Measurements from ENCODE around the gene GRIK3.

Gene GRIK3

GRCh38 chr1:36790191-36790590 lies 244.1 kb downstream of the GRIK3 start:
- DNase-seq (ENCODE audit: low read depth in 2 of 2) = no peak

DNA sequence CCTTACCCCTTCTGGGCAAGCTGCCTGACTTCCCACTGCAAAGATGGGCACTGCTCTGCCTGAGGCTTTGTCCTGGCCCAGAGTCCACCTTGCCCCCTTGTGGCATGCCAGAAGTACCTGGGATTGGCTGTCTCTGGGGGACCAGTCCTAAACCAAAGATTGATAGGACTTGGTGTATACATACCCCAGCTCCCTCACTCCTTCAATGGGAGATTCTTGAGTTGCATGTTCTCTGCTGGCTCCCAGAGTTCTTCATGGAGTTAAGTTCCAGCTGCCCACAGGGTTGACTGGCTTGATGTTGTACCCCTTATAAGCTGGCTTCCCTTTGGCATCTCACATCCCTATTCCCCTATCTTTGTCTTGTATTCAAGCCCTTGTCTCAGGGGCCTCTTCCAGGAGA lies 244.8 kb downstream of the GRIK3 start:
- DNase-seq (ENCODE audit: low read depth in 2 of 2) = no peak

DNA sequence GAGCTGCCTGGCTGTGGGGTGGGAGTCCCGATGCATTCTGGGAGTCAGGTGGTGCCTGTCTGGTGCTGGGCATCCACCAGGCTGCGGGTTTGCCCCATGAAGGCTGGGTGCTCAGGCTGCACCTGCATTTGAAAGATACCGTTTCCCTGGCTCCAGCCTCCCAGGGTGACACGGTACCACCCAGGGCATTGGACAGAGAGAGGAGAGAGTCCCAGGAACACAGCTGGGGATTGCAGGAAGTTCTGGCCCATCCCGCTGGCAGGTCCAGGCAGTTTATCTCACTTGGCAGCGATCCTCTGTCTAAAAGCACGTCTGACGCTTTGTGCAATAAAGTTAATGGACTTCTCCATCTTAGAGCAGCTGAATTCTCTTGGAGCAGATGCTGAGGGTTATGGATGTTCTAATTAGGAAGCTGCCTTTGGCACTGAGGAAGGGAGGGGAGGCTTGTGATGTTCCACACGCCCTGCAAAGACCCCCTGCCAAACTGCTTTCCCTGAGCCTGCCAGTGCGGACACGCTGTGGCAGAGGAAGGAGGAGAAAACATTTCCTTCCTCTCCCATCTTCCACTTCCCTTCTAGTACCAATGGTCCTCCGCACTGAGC lies 246.9 kb downstream of the GRIK3 start:
- DNase-seq (ENCODE audit: low read depth in 2 of 2) = no peak

GRCh38 chr1:36786425-36786824 lies 247.9 kb downstream of the GRIK3 start:
- no peak for DNase-seq (ENCODE audit: low read depth in 2 of 2)

DNA sequence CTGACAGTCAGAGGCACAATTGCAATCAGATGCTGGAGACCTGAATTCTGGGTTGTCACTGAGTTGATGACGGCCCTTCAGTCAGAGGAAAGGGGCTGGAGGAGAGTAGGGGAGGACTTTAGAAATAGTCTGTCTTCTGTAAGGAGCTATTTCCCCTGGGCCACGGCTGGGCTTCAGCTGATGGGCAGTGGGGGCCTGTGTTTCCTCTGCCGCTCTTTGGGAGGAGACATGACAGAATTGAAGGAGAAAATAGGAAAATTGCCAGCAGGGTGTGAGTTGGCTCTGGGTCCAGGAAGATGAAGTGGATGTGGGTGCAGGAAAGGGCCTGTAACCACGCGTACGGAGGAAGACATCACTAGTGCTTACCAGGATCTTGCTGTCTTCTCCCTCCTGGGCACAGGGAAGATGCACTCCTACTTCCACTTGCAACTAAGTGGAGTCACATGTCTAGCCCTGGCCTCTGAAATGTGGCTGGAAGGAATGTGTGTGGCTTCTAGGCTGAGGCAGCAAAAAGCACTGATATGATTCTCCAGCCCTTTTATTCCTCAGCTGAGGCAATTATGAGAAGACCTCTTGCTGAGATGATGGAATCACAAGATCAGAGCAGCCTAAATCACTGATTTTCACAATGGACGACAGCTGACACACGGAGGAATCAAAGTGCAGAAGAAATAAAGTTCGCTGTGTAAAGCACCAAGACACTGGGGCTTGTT lies 250.0 kb downstream of the GRIK3 start:
- no peak for DNase-seq (ENCODE audit: low read depth in 2 of 2)

- no peak for DNase-seq (ENCODE audit: low read depth in 2 of 2)
These were observed 250.8 kb downstream of the GRIK3 start for GRCh38 chr1:36783475-36783874.

DNA sequence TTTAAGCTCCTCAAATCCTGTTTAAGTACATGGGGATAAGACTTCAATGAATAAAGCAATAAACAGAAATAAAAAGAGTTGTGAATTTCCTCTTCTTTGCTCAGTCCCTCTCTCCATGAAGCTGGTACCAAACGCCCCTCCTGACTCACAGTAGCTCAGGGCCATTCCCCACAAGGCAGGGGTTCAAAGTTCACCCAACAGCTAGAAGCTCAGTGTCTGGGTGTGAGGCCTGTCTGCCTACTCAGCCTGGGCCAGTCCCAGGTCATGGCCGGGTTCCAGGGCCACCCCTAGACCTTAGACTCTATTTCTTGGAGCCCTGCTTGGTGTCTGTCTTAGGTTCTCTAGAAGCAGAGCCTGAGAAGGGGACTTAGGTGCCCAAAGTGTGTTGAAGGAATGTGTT lies 251.5 kb downstream of the GRIK3 start:
- DNase-seq (ENCODE audit: low read depth in 2 of 2) = no peak

DNA sequence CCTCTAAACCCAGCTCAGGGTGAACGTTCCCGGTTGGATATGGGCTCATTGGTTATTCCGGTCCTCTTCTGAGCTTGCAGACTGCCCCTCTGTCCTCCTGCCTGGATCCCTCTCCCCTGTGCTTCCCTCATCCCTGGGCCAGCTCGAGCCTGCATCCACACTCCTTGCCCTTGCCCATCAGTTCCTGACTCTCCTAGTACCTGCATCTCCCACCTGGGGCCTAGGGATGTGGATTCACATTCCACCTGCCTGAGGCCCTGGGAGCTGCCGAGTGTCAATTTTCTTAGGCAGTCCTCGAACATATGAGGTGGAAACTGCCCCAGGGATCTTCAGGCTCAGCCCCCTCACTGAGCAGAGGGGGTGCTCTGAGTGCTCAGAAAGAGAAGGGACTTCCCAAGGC lies 252.2 kb downstream of the GRIK3 start:
- DNase-seq (ENCODE audit: low read depth in 2 of 2) = no peak

DNA sequence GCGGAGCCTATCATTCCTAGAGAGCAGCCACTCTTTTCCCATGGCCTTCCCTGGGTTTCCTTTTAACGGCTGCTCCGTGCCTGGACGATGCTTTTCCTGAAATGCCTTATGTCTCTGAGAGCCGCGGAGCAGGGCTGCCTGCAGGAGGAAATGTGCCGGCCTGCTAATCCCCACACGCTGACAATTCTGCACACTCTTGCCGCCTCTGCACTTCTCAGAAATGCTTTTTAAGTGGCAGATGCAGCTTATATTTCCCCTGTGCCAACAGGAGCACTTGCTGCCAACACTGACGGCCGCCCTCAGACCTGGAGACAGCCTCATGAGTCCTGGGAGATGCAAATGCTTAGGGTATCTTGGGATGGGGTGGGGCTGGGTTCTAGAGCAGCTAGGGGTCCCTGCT lies 253.2 kb downstream of the GRIK3 start:
- no peak for DNase-seq (ENCODE audit: low read depth in 2 of 2)

GRCh38 chr1:36778740-36779139 lies 255.6 kb downstream of the GRIK3 start:
- DNase-seq (ENCODE audit: low read depth in 2 of 2) = no peak

DNA sequence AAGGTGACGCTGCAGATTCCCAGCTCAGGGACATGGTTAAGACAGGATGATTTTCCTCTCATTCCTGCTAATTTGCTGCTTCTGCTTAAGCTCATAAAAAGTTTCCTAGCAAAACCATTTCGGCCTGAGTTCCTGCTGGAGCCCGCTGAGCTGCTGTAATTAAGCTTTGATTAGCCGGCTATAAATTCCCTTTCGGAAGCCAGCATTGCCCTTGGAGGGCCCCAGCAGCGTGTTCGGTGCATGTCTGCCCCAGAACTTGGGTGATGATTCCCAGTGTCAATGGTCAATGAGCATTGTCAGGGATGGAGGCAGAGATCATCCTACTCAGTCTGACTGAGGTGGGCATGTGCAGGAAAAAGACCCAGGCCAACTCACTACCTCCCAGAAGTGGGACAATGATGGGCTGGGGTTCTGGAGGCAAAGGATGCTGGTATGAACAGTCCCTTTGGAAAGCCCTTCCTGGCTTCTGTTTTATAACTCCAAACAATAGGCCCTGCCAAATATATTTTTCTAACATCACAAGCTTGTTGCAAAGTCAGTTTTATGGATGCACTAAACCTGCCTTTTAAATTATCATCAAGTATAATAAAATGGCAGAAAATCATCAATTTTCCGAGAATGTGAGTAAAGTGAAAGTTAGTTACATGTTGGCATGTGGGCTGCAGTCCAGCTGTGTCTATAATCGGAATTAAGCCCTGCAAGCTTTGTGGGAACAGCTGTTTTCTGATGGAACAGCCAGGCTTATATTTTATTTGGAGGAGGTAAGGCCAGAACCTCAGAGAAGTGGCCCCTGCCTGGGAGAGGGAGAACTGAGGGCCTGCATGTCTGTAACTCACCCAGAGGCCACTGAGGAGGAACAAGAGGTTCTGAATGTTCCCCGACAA lies 257.1 kb downstream of the GRIK3 start:
- no peak for DNase-seq (ENCODE audit: low read depth in 2 of 2)

GRCh38 chr1:36776256-36776655 lies 258.1 kb downstream of the GRIK3 start:
- DNase-seq (ENCODE audit: low read depth in 2 of 2) = no peak

DNA sequence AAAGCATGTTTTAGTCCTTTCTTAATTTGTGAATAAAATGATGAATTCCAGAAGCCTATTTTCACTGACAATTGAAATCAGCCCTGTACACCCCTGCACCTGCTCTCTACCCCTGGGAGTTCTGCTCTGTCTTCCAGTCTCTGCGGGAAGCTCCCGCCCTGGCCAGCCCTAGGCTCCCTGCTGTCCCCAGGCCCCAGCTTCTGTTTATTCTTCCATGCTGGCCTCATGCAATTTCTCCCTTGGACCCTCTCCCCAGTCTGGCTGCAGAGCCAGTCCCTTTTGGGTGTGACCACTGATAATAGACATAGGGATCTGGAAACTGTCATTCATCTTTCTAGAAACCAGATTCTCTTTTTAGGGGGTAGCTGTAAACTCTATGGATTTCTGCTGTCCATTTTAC lies 258.6 kb downstream of the GRIK3 start:
- no peak for DNase-seq (ENCODE audit: low read depth in 2 of 2)

DNA sequence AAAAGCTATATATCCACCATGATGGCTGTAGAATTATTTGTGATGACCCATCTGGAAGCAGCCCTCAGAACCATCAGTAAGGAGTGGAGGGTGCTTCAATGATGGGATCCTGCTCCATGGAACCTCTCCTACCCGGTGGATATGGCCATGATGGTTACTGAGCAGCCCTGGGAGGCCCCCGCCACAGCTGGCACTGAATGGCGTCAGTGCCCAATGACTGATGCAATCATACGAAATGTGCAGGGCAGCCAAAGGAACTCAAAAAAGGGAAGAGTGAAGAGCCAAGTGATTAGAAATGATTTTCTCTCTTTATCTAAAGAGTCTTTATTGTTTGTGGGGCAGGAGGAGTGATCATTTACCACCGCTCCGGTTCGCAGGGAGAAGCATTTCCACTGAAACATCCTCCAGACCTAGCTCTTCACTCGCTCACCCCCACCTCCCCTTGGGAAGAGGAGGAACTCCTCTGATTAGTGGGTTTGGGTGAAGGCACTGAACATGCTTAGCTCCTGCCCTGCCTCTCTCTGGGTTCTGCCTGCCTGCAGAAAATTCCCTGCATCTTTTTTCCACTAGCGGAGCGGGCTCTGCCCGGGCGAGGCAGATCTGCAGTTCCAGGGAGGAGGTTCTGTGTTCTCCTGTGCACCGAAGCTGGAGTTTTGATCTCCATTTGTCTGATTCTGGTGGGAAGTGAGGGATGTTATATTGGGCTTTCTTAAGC lies 260.3 kb downstream of the GRIK3 start:
- no peak for DNase-seq (ENCODE audit: low read depth in 2 of 2)

DNA sequence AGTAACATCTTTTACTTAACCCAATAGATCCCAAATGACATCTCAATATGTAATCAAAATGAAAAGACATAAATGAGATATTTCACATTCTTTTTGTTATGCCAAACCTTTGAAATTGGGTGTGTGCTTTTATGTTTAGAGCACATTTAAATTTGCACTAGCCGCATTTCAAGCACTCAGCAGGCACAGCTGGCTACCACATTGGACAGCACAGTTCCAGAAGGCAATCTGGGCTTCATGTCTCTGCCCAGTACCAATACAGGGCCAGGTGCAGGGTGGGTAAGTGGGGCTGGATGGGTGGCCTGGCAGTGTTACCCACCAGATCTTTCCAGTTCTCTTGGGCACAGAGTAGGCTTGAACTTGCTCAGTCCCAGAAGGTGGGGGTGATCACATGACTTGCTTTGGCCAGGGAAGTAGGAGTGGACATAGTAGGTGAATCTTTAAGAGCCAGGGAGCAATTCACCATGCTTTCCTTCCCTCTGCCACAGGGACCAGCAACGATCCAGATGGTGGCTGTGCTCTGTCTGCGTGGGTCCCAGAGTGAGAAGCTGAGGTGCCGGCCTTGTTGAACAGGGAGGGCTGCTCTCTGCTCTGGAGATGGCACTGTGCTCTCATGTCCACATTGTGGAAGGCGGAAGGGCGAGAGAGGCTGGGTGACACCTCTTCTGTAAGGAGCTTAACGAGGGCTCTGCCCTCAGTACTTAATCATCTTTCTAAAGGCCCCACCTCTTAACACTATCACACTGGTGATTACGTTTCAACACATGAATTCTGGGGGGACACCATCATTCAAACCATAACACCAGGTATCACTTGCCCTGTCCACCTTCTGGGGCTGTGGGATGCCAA lies 261.4 kb downstream of the GRIK3 start:
- no peak for DNase-seq (ENCODE audit: low read depth in 2 of 2)

DNA sequence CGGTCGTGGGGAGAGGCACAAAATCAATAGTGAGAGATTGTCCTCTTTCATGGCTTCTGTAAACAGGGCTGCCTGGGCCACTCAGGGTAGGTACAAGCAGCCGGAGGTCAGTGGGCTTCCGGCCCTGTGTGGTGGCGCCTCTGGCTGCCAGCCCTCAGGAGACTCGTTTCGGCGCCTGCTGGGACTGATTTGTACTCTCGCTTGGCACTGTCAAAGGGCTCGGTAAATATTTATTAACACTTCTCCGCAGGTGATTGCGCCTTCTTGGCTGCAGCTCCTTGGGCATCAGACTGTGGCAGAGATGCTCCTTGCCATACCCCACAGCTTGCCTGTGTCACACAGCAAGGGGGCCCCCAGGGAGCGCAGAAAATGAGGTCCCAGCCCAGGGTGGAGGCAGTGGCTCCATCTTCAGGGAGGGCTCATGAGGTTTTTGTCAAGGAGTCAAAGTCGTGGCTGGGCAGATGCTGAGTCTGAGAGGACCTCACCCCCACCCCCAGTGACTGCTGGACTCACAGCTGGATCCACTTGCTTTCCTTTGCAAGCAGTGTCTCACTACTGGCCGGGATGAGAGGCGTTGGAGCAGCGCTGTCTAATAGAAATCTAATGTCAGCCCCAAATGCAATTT lies 262.5 kb downstream of the GRIK3 start:
- no peak for DNase-seq (ENCODE audit: low read depth in 2 of 2)

DNA sequence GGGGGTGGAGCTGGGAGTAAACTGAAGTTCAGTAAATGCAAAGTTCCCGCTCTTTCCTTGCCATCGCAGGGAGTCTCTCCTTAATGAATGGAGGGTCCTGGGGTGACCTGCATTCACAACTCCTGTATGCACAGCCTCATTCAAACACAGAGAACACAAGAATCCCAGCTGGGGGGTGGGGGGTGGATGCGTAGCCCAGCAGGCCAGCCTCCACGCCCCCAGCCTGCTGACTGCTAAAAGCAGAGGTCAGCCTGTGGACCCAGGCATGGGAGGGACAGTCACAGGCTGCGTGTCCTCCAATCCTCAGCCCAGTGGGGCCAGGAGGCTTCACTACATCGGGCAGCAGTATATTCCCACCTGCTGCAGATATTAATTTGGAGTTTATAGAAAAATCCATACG lies 263.1 kb downstream of the GRIK3 start:
- DNase-seq (ENCODE audit: low read depth in 2 of 2) = no peak

DNA sequence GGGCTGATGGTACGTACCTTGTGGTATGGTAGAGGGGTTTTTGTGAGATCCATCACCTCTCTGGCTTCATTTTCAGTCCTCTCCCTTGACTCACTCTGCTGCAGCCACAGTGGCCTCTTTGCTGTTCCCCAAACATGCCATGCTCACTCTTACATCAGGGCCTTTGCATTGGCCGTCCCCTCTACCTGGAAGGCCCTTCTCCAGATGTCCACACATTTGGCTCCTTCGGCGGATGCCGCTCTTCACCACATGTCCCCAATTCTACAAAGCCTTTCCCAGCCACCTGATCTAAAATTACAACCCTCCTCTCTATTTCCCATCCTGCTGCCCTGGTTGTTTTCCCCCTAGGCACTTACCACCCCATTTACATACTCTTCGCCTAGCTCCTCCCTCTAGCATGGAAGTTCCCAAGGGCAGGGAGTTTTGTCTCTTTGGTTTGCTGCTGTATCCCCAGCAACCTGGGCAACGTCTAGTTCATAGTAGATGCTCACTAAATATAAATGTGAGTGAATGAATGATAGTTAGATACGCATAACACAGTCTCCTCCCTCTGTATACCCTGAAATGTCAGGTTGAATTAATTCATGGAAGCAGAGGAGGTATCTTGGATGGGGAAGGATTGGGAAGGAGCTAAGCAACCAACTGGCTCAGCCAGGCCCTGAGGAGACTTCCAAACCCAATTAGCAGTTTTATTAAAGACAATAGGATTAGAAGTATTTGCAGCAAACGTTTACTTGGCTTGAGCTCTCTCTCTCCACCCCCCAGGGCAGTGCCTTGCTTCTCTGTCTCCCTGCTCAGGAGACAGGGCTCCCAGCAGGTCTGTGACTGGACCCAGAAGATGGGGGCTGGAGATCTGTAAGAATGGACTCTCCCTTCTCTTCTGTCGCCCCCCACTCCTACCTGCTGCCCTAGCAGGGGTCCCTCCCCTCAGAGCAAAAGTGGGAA lies 264.2 kb downstream of the GRIK3 start:
- DNase-seq (ENCODE audit: low read depth in 2 of 2) = no peak

DNA sequence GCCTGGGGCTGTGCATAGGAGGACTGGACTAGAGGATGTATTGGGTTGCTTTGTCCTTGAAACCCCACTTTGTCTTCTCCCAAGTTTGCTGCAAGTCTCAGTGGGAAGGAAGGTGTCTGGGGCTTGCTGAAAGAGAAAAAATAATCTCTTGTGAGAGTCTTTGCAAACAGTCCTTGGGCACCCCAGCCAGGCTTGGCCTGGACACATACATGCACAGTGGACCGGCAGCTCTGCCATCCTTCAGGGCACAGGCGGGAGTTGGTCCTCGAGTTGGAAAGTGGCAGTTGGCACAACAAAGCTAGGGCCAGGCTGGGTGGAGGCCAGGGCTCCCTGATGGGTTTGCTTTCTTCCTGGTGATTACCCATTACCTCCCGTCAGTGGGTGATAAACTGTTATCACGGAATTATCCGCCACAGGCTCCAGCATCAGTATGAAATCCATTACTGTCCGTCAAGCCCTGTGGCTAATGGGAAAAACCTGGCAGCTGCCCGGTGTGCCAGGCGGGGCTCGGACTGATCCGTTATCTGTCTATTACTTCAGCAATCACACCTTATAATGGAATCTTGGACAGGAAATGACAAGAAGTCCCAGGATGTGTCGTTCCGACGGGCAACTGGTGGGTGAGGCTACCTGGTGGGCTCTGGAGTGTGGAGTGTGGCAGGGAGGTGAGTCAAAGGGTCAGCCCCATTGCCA lies 265.7 kb downstream of the GRIK3 start:
- DNase-seq (ENCODE audit: low read depth in 2 of 2) = no peak
